Astrocyte of the cerebellum (primary cell): Measurements from ENCODE around the gene AADAC.

Experiments
- DNase-seq: peaks from one replicate; pipeline ENCODE4 v3.0.0-alpha.2; 2011; ENCODE audit warnings: low read depth
- H3K4me3 ChIP-seq: 2 replicates; pipeline ENCODE4 v1.5.1; 2011; ENCODE audit warnings: mild to moderate bottlenecking, low read depth, low read length, moderate library complexity
- in situ Hi-C: cut with HindIII; loops from 2 replicates; pipeline ENCODE4 v1.10.0; 2017; ENCODE audit warnings: low sequenced_read_pairs
- TF ChIP-seq, protein P1 (sequence below): IDR thresholded peaks from 2 replicates; pipeline ENCODE4 v1.5.1; 2012; ENCODE audit warnings: low read length, low read depth, moderate library complexity, mild to moderate bottlenecking; ENCODE audit errors: missing control alignments

The AADAC gene

DNA sequence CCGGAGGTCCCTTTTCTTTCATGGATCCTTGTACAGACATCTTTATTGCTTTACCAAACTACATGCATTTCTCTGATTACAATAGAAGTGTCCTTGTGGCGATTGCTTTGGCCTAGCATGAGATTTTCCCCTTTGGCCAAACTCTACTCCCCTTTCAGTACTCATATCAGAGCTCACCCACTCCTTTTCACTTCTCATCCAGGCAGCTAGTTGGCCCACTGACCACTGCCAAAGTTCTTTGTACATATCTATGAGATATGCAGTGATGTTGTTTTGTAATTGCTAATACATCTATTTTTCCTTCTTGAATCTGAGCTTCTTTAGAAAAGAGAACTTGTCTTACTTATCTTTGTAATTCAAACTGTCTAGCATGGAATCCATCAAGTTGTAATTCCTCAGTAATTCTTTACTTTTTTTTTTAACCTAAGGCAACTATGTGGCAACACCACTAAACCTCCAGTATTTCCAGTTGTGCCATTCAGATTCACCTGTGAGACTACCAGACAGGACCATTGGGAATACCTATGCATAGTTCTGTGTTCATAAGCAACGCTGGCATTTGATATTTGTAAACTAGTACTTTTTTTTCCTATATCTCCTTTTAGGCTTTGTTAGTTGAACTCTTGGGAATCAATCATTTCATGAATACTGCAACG, 41.0 kb upstream of the AADAC start:
- DNase-seq = no peak
- H3K4me3 ChIP-seq = no peak overlapping the region
- in situ Hi-C loops = no loop called here
- TF ChIP-seq, protein P1, sequence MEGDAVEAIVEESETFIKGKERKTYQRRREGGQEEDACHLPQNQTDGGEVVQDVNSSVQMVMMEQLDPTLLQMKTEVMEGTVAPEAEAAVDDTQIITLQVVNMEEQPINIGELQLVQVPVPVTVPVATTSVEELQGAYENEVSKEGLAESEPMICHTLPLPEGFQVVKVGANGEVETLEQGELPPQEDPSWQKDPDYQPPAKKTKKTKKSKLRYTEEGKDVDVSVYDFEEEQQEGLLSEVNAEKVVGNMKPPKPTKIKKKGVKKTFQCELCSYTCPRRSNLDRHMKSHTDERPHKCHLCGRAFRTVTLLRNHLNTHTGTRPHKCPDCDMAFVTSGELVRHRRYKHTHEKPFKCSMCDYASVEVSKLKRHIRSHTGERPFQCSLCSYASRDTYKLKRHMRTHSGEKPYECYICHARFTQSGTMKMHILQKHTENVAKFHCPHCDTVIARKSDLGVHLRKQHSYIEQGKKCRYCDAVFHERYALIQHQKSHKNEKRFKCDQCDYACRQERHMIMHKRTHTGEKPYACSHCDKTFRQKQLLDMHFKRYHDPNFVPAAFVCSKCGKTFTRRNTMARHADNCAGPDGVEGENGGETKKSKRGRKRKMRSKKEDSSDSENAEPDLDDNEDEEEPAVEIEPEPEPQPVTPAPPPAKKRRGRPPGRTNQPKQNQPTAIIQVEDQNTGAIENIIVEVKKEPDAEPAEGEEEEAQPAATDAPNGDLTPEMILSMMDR = no peak

DNA sequence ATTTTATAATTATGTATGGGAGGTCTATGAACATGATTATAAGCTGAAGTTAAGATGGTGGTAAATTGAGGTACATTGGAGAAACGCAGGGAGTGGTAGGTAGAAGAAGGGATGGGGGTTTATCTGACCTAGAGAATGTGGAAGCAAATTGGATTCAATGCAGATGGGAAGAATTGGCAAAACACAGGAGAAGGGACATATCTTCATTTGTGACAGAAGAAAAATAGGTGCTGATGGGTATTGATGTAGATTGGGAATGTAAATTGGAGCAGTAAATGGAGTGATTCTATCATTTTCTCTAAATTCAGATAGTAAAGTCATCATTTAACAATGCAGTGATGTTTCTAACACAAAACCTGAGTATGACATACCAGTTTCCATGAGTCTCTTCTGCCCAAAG, 39.7 kb upstream of the AADAC start:
- in situ Hi-C loops = no loop called here
- no peak for DNase-seq
- TF ChIP-seq, protein P1 = no peak
- H3K4me3 ChIP-seq = no peak overlapping the region

DNA sequence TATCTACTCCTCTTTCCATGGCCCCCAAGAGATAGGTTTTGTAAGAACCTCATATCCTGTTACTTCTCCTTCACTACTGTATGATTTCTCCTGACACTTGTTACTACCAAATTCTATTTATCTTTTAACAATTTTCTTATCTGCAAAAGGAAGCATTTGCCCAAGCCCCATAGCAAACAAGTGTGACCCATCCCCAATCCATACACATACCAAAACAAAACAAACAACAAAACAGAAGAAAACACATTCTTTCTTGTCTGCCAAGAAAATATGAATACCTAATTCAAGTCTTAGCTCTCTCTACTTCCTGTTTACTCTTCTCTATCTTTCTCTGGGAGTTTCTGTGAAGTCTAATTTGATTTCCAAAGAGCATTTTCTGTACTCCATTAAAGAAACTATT, 39.0 kb upstream of the AADAC start:
- DNase-seq = no peak
- H3K4me3 ChIP-seq = no peak overlapping the region
- in situ Hi-C loops = no loop called here
- TF ChIP-seq, protein P1 = no peak

- in situ Hi-C loops = no loop called here
- no peak overlapping the region for H3K4me3 ChIP-seq
Observed at GRCh38 chr3:151775314-151776258, 38.3 kb upstream of the AADAC start.

DNA sequence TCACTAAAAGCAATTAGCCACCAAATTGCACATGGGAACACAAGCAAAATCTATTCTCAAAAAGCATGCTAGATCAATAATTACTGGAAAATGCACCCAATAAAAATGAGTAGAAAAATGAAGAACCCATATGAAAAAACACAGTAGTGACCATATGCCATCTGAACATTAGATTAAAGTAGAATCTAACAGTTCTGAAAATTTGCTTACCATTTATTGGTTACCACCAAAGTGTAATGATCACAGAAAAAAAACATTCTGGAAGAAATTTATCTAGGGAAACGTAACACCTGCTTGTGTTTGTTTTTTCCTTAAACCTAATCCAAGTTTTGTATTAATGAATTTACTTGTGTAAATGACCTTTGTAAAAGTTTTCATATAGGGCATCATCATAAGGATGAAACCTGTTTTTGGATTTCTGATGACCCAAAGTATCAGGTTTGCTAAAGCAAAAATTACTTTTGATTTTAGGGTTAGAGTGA, 37.6 kb upstream of the AADAC start:
- TF ChIP-seq, protein P1 = no peak
- no peak for DNase-seq

More at GRCh38 chr3:151775314-151776258, 38.3 kb upstream of the AADAC start:
- DNase-seq = no peak
- TF ChIP-seq, protein P1 = no peak

DNA sequence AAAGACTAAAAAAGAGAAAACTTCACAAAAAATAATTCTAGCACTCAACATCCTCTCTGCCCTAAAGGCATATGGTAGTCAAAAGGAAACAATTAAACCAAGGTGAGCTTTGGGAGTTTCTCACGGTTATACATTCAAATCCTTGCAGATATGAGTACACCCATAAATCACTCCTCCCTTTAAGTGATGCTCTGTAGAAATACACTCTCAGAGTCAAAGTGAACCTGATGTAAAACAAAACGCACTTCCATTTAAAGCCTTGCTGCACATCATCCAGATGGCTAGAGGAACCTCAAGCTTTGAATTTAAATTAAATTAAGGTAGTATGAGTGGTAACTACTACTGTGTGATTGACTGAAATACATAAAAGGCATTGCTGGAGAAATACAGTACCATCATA, 36.0 kb upstream of the AADAC start:
- in situ Hi-C loops = no loop called here
- DNase-seq = no peak
- TF ChIP-seq, protein P1 = no peak
- H3K4me3 ChIP-seq = no peak overlapping the region

More for the DNA sequence above, 37.6 kb upstream of the AADAC start:
- no peak overlapping the region for H3K4me3 ChIP-seq
- in situ Hi-C loops = no loop called here
